Epidermal melanocyte (primary cell): ENCODE data around the gene ALG6.

ENCODE experiments used
- DNase-seq: peaks from one replicate; pipeline ENCODE4 v3.0.0; 2011; ENCODE audit warnings: low spot score; ENCODE audit not compliant: insufficient read length

Gene ALG6

GRCh38 chr1:63367215-63368103 is at the start of gene ALG6:
Gene ALG6, plus strand, starts transcription at chr1:63367627. Its CDS starts 3,351 bp downstream, at chr1:63370978.
- peak; percentile 90 for DNase-seq

GRCh38 chr1:63317817-63318152 is 49.6 kb upstream of the ALG6 start:
- no peak for DNase-seq

- DNase-seq, result no peak
Measured at GRCh38 chr1:63318201-63318979, 49.0 kb upstream of the ALG6 start.

GRCh38 chr1:63319046-63320021 is 48.1 kb upstream of the ALG6 start:
- DNase-seq, result no peak

GRCh38 chr1:63320022-63320721 is 47.3 kb upstream of the ALG6 start:
- no peak for DNase-seq

GRCh38 chr1:63321066-63321784 is 46.2 kb upstream of the ALG6 start:
- no peak for DNase-seq

- DNase-seq, result no peak
Measured at GRCh38 chr1:63321785-63322113, 45.7 kb upstream of the ALG6 start.

GRCh38 chr1:63322114-63322943 is 45.1 kb upstream of the ALG6 start, which contains the start of gene FOXD3:
Gene FOXD3, plus strand, starts transcription at chr1:63322567. Its CDS starts 492 bp downstream, at chr1:63323059.
- peak; percentile 52 for DNase-seq

- DNase-seq, result no peak
Measured at GRCh38 chr1:63322944-63323864, 44.2 kb upstream of the ALG6 start.

GRCh38 chr1:63323865-63324778 is 43.3 kb upstream of the ALG6 start:
- DNase-seq, result no peak

GRCh38 chr1:63324779-63325119 is 42.7 kb upstream of the ALG6 start:
- no peak for DNase-seq

GRCh38 chr1:63325279-63325985 is 42.0 kb upstream of the ALG6 start:
- no peak for DNase-seq

- no peak for DNase-seq
Measured at GRCh38 chr1:63326106-63326472, 41.3 kb upstream of the ALG6 start.

GRCh38 chr1:63326473-63327380 is 40.7 kb upstream of the ALG6 start:
- DNase-seq, result no peak

- peak; percentile 77 for DNase-seq
Measured at GRCh38 chr1:63327417-63328054, 39.9 kb upstream of the ALG6 start.
